GM18517 (cell line): Measurements from ENCODE around the gene ALCAM.

Experiments
- ATAC-seq: cut with Tn5 transposase; IDR thresholded peaks from one replicate; pipeline ENCODE4 v1.9.1; 2021; ENCODE audit warnings: mild to moderate bottlenecking, moderate library complexity; ENCODE audit not compliant: unreplicated experiment

ALCAM gene

DNA sequence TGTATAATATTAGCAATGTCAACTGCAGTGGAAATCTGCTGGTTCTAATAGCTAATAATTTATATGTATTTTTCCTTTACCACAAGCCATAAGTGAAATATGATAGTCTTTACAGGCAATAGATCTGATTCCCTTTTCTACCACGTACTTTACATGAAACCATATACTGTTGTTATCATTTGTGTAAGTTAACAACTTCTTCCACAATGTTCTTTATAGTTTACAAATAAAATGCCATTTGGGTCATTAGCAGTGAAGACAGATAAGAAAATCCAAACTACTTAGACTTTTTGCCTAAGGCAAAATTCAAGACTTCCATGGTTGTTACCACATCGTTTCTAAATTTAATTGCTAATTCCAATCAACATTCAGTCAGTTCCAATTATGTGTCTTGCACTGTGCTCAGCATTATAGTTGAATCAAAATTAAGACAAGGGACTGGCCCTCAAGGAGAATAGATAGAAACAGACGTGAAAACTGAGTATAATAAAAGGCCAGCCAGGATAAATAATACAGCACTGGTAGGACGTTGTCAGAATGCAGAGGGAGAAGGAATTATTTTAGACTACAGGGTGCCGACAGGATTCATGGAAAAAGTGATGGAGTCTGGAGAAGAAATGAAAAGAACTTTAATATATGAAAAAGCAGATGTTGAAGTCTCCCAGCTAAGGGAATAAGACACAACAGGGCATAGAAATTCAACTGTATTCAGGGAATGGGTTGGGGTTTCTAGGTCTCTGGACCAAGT is 249.8 kb downstream of the ALCAM start:
- ATAC-seq = no peak

- no peak for ATAC-seq
Measured at GRCh38 chr3:105618556-105618955, 251.8 kb downstream of the ALCAM start.

DNA sequence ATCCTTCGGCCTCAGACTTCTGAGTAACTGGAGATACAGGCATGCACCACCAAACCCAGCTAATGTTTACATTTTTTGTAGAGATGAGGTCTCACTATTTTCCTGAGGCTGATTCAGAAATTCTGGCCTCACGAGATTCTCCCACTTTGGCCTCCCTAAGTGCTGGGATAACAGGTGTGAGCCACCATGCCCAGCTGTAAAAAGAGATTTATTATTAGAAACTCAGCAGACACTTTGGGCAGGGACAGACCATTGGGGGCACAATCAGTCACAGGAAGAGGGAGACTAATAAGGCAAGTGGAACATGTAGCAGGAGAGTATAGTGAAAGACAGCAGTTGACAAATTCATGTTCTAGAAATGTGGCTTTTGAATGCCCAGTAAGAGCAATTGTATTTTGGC is 252.9 kb downstream of the ALCAM start:
- no peak for ATAC-seq

DNA sequence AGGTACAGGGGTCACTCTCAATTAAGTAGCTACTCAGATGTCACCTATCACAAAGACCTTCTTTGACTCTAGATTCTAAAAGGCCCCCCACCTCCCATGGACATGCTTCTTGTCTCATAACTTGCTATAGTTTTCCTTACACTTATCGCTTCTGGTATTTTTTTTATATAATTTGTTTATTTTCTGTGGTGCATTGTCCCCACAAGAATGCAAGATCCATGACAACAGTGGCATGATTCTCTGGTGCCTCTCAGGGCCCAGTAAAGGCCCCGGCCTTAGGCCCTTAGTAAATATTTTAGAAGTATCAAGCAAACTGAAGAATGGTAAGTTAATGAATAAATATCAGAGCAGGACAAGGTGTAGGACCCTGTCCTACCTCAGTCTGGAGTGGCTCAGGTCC is 253.5 kb downstream of the ALCAM start:
- no peak for ATAC-seq

GRCh38 chr3:105622169-105622568 is 255.5 kb downstream of the ALCAM start:
- ATAC-seq = no peak
